H9 (cell line): Measurements from ENCODE around the gene NKAIN2. TPM values are rescaled to one million over a fixed set of nuclear protein-coding genes. Genes with fewer than 3 reads are reported as not detected.

Experiments
- DNase-seq: peaks from one replicate; pipeline ENCODE4 v3.0.0-alpha.2; 2017
- H2AFZ ChIP-seq: one replicate; pipeline ENCODE4 v1.6.1; 2013; ENCODE audit warnings: mild to moderate bottlenecking, low read length, control low read depth, moderate library complexity
- H2AK5ac ChIP-seq: 2 replicates; pipeline ENCODE4 v1.6.1; 2013; ENCODE audit warnings: low read length, control low read depth, mixed read lengths; ENCODE audit not compliant: insufficient read length
- H2BK120ac ChIP-seq: one replicate; pipeline ENCODE4 v1.6.1; 2013; ENCODE audit warnings: low read depth, mild to moderate bottlenecking, low read length, control low read depth, inconsistent platforms; ENCODE audit not compliant: poor library complexity, severe bottlenecking
- H2BK12ac ChIP-seq: 2 replicates; pipeline ENCODE4 v1.6.1; 2013; ENCODE audit warnings: low read length, control low read depth, mixed read lengths, low read depth; ENCODE audit not compliant: insufficient read length
- H2BK15ac ChIP-seq: 2 replicates; pipeline ENCODE4 v1.6.1; 2013; ENCODE audit warnings: low read depth, low read length, control low read depth
- H2BK20ac ChIP-seq: one replicate; pipeline ENCODE4 v1.6.1; 2013; ENCODE audit warnings: low read depth, mild to moderate bottlenecking, low read length, control low read depth, inconsistent platforms; ENCODE audit not compliant: poor library complexity, severe bottlenecking
- H2BK5ac ChIP-seq: 2 replicates; pipeline ENCODE4 v1.6.1; 2013; ENCODE audit warnings: low read length, control low read depth, mixed read lengths; ENCODE audit not compliant: insufficient read length
- H3K14ac ChIP-seq: 2 replicates; pipeline ENCODE4 v1.6.1; 2013; ENCODE audit warnings: low read length, control low read depth; ENCODE audit not compliant: insufficient read depth
- H3K18ac ChIP-seq: 2 replicates; pipeline ENCODE4 v1.6.1; 2013; ENCODE audit warnings: low read depth, mild to moderate bottlenecking, mixed read lengths, low read length, control low read depth; ENCODE audit not compliant: insufficient read length
- H3K23ac ChIP-seq: 2 replicates; pipeline ENCODE4 v1.6.1; 2013; ENCODE audit warnings: low read length, control low read depth, mixed read lengths, low read depth; ENCODE audit not compliant: insufficient read length
- H3K23me2 ChIP-seq: 2 replicates; pipeline ENCODE4 v1.6.1; 2013; ENCODE audit warnings: low read depth, mild to moderate bottlenecking, mixed read lengths, low read length, control low read depth; ENCODE audit not compliant: insufficient read length, poor library complexity, severe bottlenecking
- H3K27ac ChIP-seq: 2 replicates; pipeline ENCODE4 v1.5.1; 2013; ENCODE audit warnings: low read length, control low read depth, mixed read lengths, low read depth; ENCODE audit not compliant: insufficient read length
- H3K27me3 ChIP-seq: 2 replicates; pipeline ENCODE4 v1.6.1; 2013; ENCODE audit warnings: low read length, control low read depth, inconsistent platforms; ENCODE audit not compliant: insufficient read depth
- H3K4ac ChIP-seq: 2 replicates; pipeline ENCODE4 v1.6.1; 2013; ENCODE audit warnings: low read depth, mild to moderate bottlenecking, control low read depth, inconsistent platforms, low read length, moderate library complexity
- H3K4me1 ChIP-seq: 2 replicates; pipeline ENCODE4 v1.6.1; 2013; ENCODE audit warnings: low read length, control low read depth, inconsistent platforms; ENCODE audit not compliant: insufficient read depth
- H3K4me2 ChIP-seq: 2 replicates; pipeline ENCODE4 v1.6.1; 2013; ENCODE audit warnings: low read length, control low read depth, mixed read lengths; ENCODE audit not compliant: insufficient read length, insufficient read depth
- H3K56ac ChIP-seq: 2 replicates; pipeline ENCODE4 v1.6.1; 2013; ENCODE audit warnings: low read depth, mild to moderate bottlenecking, mixed read lengths, low read length, control low read depth; ENCODE audit not compliant: insufficient read length
- H3K79me1 ChIP-seq: 2 replicates; pipeline ENCODE4 v1.6.1; 2013; ENCODE audit warnings: low read depth, mild to moderate bottlenecking, moderate library complexity, low read length, control low read depth, inconsistent platforms; ENCODE audit not compliant: insufficient read depth, poor library complexity, severe bottlenecking
- H3K79me2 ChIP-seq: 2 replicates; pipeline ENCODE4 v1.6.1; 2013; ENCODE audit warnings: low read length, control low read depth, inconsistent platforms; ENCODE audit not compliant: insufficient read depth
- H3K9ac ChIP-seq: 2 replicates; pipeline ENCODE4 v1.6.1; 2013; ENCODE audit warnings: low read length, control low read depth, mixed read lengths; ENCODE audit not compliant: insufficient read length; ENCODE audit errors: extremely low read depth
- H3K9me3 ChIP-seq: one replicate; pipeline ENCODE4 v1.6.1; 2013; ENCODE audit warnings: low read depth, low read length, inconsistent platforms; ENCODE audit not compliant: control insufficient read depth
- H3T11ph ChIP-seq: one replicate; pipeline ENCODE4 v1.6.1; 2013; ENCODE audit warnings: mild to moderate bottlenecking, low read length, control low read depth, inconsistent platforms
- H4K20me1 ChIP-seq: one replicate; pipeline ENCODE4 v1.6.1; 2013; ENCODE audit not compliant: control insufficient read depth, insufficient read length, insufficient read depth
- H4K5ac ChIP-seq: 2 replicates; pipeline ENCODE4 v1.6.1; 2013; ENCODE audit warnings: low read depth, mild to moderate bottlenecking, mixed read lengths, low read length, control low read depth; ENCODE audit not compliant: insufficient read length
- H4K8ac ChIP-seq: replicated peaks from 2 replicates; pipeline ENCODE4 v1.6.1; 2013; ENCODE audit warnings: low read length, control low read depth, mixed read lengths, low read depth; ENCODE audit not compliant: insufficient read length
- H4K91ac ChIP-seq: 2 replicates; pipeline ENCODE4 v1.6.1; 2013; ENCODE audit warnings: low read depth, mild to moderate bottlenecking, moderate library complexity, mixed read lengths, low read length, control low read depth; ENCODE audit not compliant: insufficient read length
- H3K27ac Mint-ChIP-seq, 3 experiments: 2 replicates in 2 of 3; 3 replicates in 1 of 3; pipeline ENCODE4 v1.8.0; 2020 to 2021; ENCODE audit warnings: mixed read lengths in 3 of 3, mild to moderate bottlenecking in 1 of 3, moderate library complexity in 1 of 3
- H3K27me3 Mint-ChIP-seq: 2 replicates; pipeline ENCODE4 v1.8.0; 2021; ENCODE audit warnings: low read depth, mild to moderate bottlenecking, moderate library complexity, mixed read lengths
- H3K36me3 Mint-ChIP-seq, 3 experiments: 2 replicates in 2 of 3; 3 replicates in 1 of 3; pipeline ENCODE4 v1.8.0; 2020 to 2021; ENCODE audit warnings: low read depth in 3 of 3, mixed read lengths in 3 of 3; ENCODE audit not compliant: insufficient read depth in 1 of 3
- H3K4me1 Mint-ChIP-seq, 2 experiments: 2 replicates each; pipeline ENCODE4 v1.8.0; 2020; ENCODE audit warnings: mixed read lengths in 2 of 2
- H3K4me3 Mint-ChIP-seq, 2 experiments: 2 replicates in 1 of 2; 3 replicates in 1 of 2; pipeline ENCODE4 v1.8.0; 2020 to 2021; ENCODE audit warnings: mild to moderate bottlenecking in 2 of 2, mixed read lengths in 2 of 2, moderate library complexity in 1 of 2
- H3K9me3 Mint-ChIP-seq, 2 experiments: 2 replicates in 1 of 2; 3 replicates in 1 of 2; pipeline ENCODE4 v1.8.0; 2020; ENCODE audit warnings: mild to moderate bottlenecking in 2 of 2, mixed read lengths in 2 of 2, moderate library complexity in 1 of 2
- CTCF ChIP-seq: fragments of 200-600 bp; sonication (generic); conservative IDR thresholded peaks from 3 replicates; pipeline ENCODE4 v1.8.0; 2021; ENCODE audit warnings: antibody characterized with exemption, mild to moderate bottlenecking
- WGBS: extraction: QIAGEN DNeasy Blood & Tissue Kit; methylation state at CpG from one replicate; pipeline ENCODE4 v1.1.7; 2013; ENCODE audit warnings: missing lambda C conversion rate, low lambda C conversion rate, mixed read lengths; ENCODE audit not compliant: insufficient read length; ENCODE audit errors: extremely low coverage; 5-methylcytosine and 5-hydroxymethylcytosine counted together
- total RNA-seq: library from RNA; stranded (reverse); gene quantifications from 2 replicates; pipeline ENCODE4 v1.2.1, GENCODE V29; 2021

NKAIN2 gene
- total RNA-seq, 1 experiment from 2014 or later = 0.17 TPM

- Mint-ChIP-seq H3K36me3 (no peaks in the 10 kb centered on the region), H3K4me1 (peaks cover 0 to 5% of the 10 kb centered on the region in 2 experiments; a peak in 2 of 4 replicates), H3K4me3 (no peak overlapping the region), H3K27ac (no peak overlapping the region; a peak in 1 of 7 replicates), H3K9me3 (no peaks in the 10 kb centered on the region), H3K27me3 (no peaks in the 10 kb centered on the region)
- H2BK5ac ChIP-seq = no peak overlapping the region
- H3K4ac ChIP-seq = no peak overlapping the region
- H3K56ac ChIP-seq = no peak overlapping the region
- H3K79me2 ChIP-seq = no peaks in the 10 kb centered on the region
- TF ChIP-seq CTCF = no peak
- H3T11ph ChIP-seq = no peak overlapping the region
- H3K9ac ChIP-seq = no peak overlapping the region
- H3K14ac ChIP-seq = no peak overlapping the region
- H3K23me2 ChIP-seq = no peaks in the 10 kb centered on the region
- no peak overlapping the region for H3K27ac ChIP-seq
- DNase-seq = no peak
- no peaks in the 10 kb centered on the region for H3K27me3 ChIP-seq
- no peaks in the 10 kb centered on the region for H3K9me3 ChIP-seq
- H2BK120ac ChIP-seq = no peak overlapping the region
- H3K18ac ChIP-seq = no peak overlapping the region
- no peak overlapping the region for H2BK15ac ChIP-seq
- no peak overlapping the region for H2AK5ac ChIP-seq
- H2AFZ ChIP-seq = no peak overlapping the region
- no peak overlapping the region for H4K91ac ChIP-seq
- H2BK20ac ChIP-seq = no peak overlapping the region
- WGBS = no CpG with 5 or more reads among the region's 1 CpG
- no peaks in the 10 kb centered on the region for H3K4me1 ChIP-seq
- H4K20me1 ChIP-seq = no peaks in the 10 kb centered on the region
- H2BK12ac ChIP-seq = no peak overlapping the region
- no peak overlapping the region for H4K8ac ChIP-seq
- H4K5ac ChIP-seq = peak overlapping the region; percentile 69
- H3K23ac ChIP-seq = no peak overlapping the region
- no peak overlapping the region for H3K4me2 ChIP-seq
- no peaks in the 10 kb centered on the region for H3K79me1 ChIP-seq
Measured at GRCh38 chr6:124432620-124433019, 629.0 kb downstream of the NKAIN2 start.
